Fibroblast of skin of right quadriceps (primary cell): ENCODE measurements around the gene CCDC112.
"Not testable (repeated sequence)": the region's sequence is repeated elsewhere in the genome, so short reads cannot be mapped to it uniquely, and the experiment has no call there.

Experiments used
- DNase-seq: peaks from one replicate; pipeline ENCODE4 v3.0.0-alpha.2; 2013

CCDC112 gene

GRCh38 chr5:115260248-115260647, 36.2 kb downstream of the CCDC112 start:
- DNase-seq = no peak

GRCh38 chr5:115257981-115258380, 38.5 kb downstream of the CCDC112 start:
- peak; percentile 26 for DNase-seq

- not testable (repeated sequence) for DNase-seq
Observed at GRCh38 chr5:115249379-115249778, 47.1 kb downstream of the CCDC112 start.

GRCh38 chr5:115246361-115246991, 50.0 kb downstream of the CCDC112 start:
- peak; percentile 43 for DNase-seq

- peak; percentile 15 for DNase-seq
Observed at GRCh38 chr5:115243412-115243811, 53.0 kb downstream of the CCDC112 start.

GRCh38 chr5:115241881-115242642, 54.4 kb downstream of the CCDC112 start:
- no peak for DNase-seq

GRCh38 chr5:115237066-115237465, 59.4 kb downstream of the CCDC112 start:
- no peak for DNase-seq

GRCh38 chr5:115236599-115236998, 59.9 kb downstream of the CCDC112 start:
- no peak for DNase-seq

GRCh38 chr5:115231598-115231997, 64.9 kb downstream of the CCDC112 start:
- DNase-seq = no peak

- DNase-seq = no peak
Observed at GRCh38 chr5:115229606-115230005, 66.8 kb downstream of the CCDC112 start.

- no peak for DNase-seq
Observed at GRCh38 chr5:115227281-115227680, 69.2 kb downstream of the CCDC112 start.
